Measurements from ENCODE around the gene ITGB1BP1. TPM values are rescaled to one million over a fixed set of nuclear protein-coding genes. Genes with fewer than 3 reads are reported as not detected.

ITGB1BP1 gene
- total RNA-seq, 5 donors from 2014 or later (not counting 1 experiment from before 2014, with no cell fraction given): 46.5 to 76.7 (median 69.0) TPM

GRCh38 chr2:9365498-9366019 is 57.8 kb downstream of the ITGB1BP1 start:
- ChIA-PET CTCF (interaction anchor here in 1 of 2 donors (0.6 kb wide), 1 partner anchor 25 kb away, joined by 3 read pairs; no protein-coding TSS in a partner anchor), POLR2A (no interaction called here)
- no peaks in the 10 kb centered on the region for H3K9me3 ChIP-seq
- WGBS (ENCODE audit: insufficient coverage): 75% methylated on average over 8 of the region's 8 CpGs
- no peak overlapping the region for H3K27ac Mint-ChIP-seq
- H3K9me3 Mint-ChIP-seq: no peaks in the 10 kb centered on the region
- no peaks in the 10 kb centered on the region for H3K4me1 ChIP-seq (ENCODE audit: control insufficient read depth in 1 of 2, extremely low read depth in 1 of 2, insufficient read depth in 2 of 2, low read length in 2 of 2)
- no peak overlapping the region for H3K27ac ChIP-seq (ENCODE audit: low read length)
- H3K27me3 Mint-ChIP-seq: peaks cover 0 to 27% of the 10 kb centered on the region in 2 donors
- H3K36me3 ChIP-seq (ENCODE audit: control insufficient read depth in 2 of 2, extremely low read depth in 1 of 2, insufficient read depth in 1 of 2, low read length in 1 of 2): no peaks in the 10 kb centered on the region
- H3K4me1 Mint-ChIP-seq: no peaks in the 10 kb centered on the region
- no peak overlapping the region for H3K4me3 Mint-ChIP-seq
- H3K4me3 ChIP-seq (ENCODE audit: control insufficient read depth in 1 of 2, extremely low read depth in 1 of 2, low read length in 1 of 2): no peak overlapping the region
- DNase-seq (no peak), ATAC-seq (replicated peaks in 1 of 4) (no peak)
- H3K27me3 ChIP-seq (replicated peaks in 1 of 2; ENCODE audit: control insufficient read depth in 2 of 2, extremely low read depth in 1 of 2, insufficient read depth in 2 of 2, low read length in 1 of 2): peaks cover 0 to 24% of the 10 kb centered on the region in 2 experiments
- no peaks in the 10 kb centered on the region for H3K36me3 Mint-ChIP-seq

- H3K27me3 Mint-ChIP-seq: peaks cover 0 to 21% of the 10 kb centered on the region in 2 donors
- POLR2A ChIA-PET: no interaction called here
- Histone ChIP-seq H3K4me1 (ENCODE audit: control insufficient read depth in 1 of 2, extremely low read depth in 1 of 2, insufficient read depth in 2 of 2, low read length in 2 of 2) (no peaks in the 10 kb centered on the region), H3K36me3 (ENCODE audit: control insufficient read depth in 2 of 2, extremely low read depth in 1 of 2, insufficient read depth in 1 of 2, low read length in 1 of 2) (no peaks in the 10 kb centered on the region), H3K4me3 (ENCODE audit: control insufficient read depth in 1 of 2, extremely low read depth in 1 of 2, low read length in 1 of 2) (no peak overlapping the region), H3K27ac (ENCODE audit: low read length) (no peak overlapping the region), H3K27me3 (replicated peaks in 1 of 2; ENCODE audit: control insufficient read depth in 2 of 2, extremely low read depth in 1 of 2, insufficient read depth in 2 of 2, low read length in 1 of 2) (peaks cover 0 to 24% of the 10 kb centered on the region in 2 experiments), H3K9me3 (no peaks in the 10 kb centered on the region)
- ATAC-seq (replicated peaks in 1 of 4) (no peak), DNase-seq (no peak)
- H3K4me3 Mint-ChIP-seq: no peak overlapping the region
- 92% methylated on average over 2 of the region's 4 CpGs for WGBS (ENCODE audit: insufficient coverage)
- CTCF ChIA-PET: interaction anchor here in 1 of 2 donors (0.6 to 0.7 kb wide), 2 partner anchors 9 to 25 kb away, joined by 3 read pairs; no protein-coding TSS in a partner anchor
- no peaks in the 10 kb centered on the region for H3K9me3 Mint-ChIP-seq
- H3K4me1 Mint-ChIP-seq: no peaks in the 10 kb centered on the region
- no peaks in the 10 kb centered on the region for H3K36me3 Mint-ChIP-seq
- no peak overlapping the region for H3K27ac Mint-ChIP-seq
Measured at GRCh38 chr2:9364791-9365497, 58.4 kb downstream of the ITGB1BP1 start.

- ATAC-seq (replicated peaks in 1 of 4): no peak
Measured at GRCh38 chr2:9364373-9364772, 59.0 kb downstream of the ITGB1BP1 start.

DNA sequence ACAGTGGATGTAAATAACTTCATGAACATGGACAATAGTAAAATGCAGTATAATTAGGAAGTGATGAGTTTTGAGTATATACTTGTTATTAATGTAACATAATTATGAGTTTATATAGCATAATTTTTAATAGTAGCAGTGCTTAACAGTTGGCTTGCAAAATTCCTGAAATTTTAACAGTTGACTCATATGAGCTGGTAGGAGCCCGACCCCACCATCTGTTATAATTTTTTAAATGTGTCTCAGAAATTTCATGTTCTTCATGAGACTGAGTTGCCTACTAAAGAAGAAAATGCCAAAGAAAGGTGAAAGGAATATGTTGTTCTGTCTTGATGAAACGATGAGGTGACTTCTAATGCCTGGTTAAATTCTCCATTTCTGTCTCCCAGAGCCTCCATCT is 62.6 kb downstream of the ITGB1BP1 start:
- H3K9me3 ChIP-seq: no peaks in the 10 kb centered on the region
- ChIA-PET CTCF (no interaction called here), POLR2A (no interaction called here)
- Mint-ChIP-seq H3K27ac (no peak overlapping the region), H3K4me3 (no peak overlapping the region), H3K4me1 (peaks cover 0 to 2% (median 0%) of the 10 kb centered on the region in 3 donors), H3K27me3 (peaks cover 22% of the 10 kb centered on the region in 2 donors), H3K36me3 (no peaks in the 10 kb centered on the region), H3K9me3 (no peaks in the 10 kb centered on the region)
- H3K4me3 ChIP-seq (ENCODE audit: control insufficient read depth in 1 of 2, extremely low read depth in 1 of 2, low read length in 1 of 2): no peak overlapping the region
- no peaks in the 10 kb centered on the region for H3K4me1 ChIP-seq (ENCODE audit: control insufficient read depth in 1 of 2, extremely low read depth in 1 of 2, insufficient read depth in 2 of 2, low read length in 2 of 2)
- no peak for ATAC-seq (replicated peaks in 1 of 4)
- peaks cover 0 to 16% of the 10 kb centered on the region in 2 experiments for H3K27me3 ChIP-seq (replicated peaks in 1 of 2; ENCODE audit: control insufficient read depth in 2 of 2, extremely low read depth in 1 of 2, insufficient read depth in 2 of 2, low read length in 1 of 2)
- DNase-seq: no peak
- no peak overlapping the region for H3K27ac ChIP-seq (ENCODE audit: low read length)
- WGBS (ENCODE audit: insufficient coverage): no CpG with 5 or more reads among the region's 2 CpGs
- H3K36me3 ChIP-seq (ENCODE audit: control insufficient read depth in 2 of 2, extremely low read depth in 1 of 2, insufficient read depth in 1 of 2, low read length in 1 of 2): no peaks in the 10 kb centered on the region

More at GRCh38 chr2:9364373-9364772, 59.0 kb downstream of the ITGB1BP1 start:
- no peak overlapping the region for H3K4me3 Mint-ChIP-seq
- POLR2A ChIA-PET: no interaction called here
- no peak for DNase-seq
- no peaks in the 10 kb centered on the region for H3K9me3 Mint-ChIP-seq
- Histone ChIP-seq H3K27ac (ENCODE audit: low read length) (no peak overlapping the region), H3K9me3 (no peaks in the 10 kb centered on the region), H3K27me3 (replicated peaks in 1 of 2; ENCODE audit: control insufficient read depth in 2 of 2, extremely low read depth in 1 of 2, insufficient read depth in 2 of 2, low read length in 1 of 2) (peaks cover 0 to 20% of the 10 kb centered on the region in 2 experiments), H3K36me3 (ENCODE audit: control insufficient read depth in 2 of 2, extremely low read depth in 1 of 2, insufficient read depth in 1 of 2, low read length in 1 of 2) (no peaks in the 10 kb centered on the region), H3K4me1 (ENCODE audit: control insufficient read depth in 1 of 2, extremely low read depth in 1 of 2, insufficient read depth in 2 of 2, low read length in 2 of 2) (no peaks in the 10 kb centered on the region), H3K4me3 (ENCODE audit: control insufficient read depth in 1 of 2, extremely low read depth in 1 of 2, low read length in 1 of 2) (no peak overlapping the region)
- CTCF ChIA-PET: interaction anchor here in 1 of 2 donors (0.7 kb wide), 1 partner anchor 8 kb away, joined by 3 read pairs; no protein-coding TSS in a partner anchor
- no peaks in the 10 kb centered on the region for H3K36me3 Mint-ChIP-seq
- H3K27ac Mint-ChIP-seq: no peak overlapping the region
- no peaks in the 10 kb centered on the region for H3K4me1 Mint-ChIP-seq
- peaks cover 3 to 15% of the 10 kb centered on the region in 2 donors for H3K27me3 Mint-ChIP-seq
- 89% methylated on average over 3 of the region's 4 CpGs for WGBS (ENCODE audit: insufficient coverage)

DNA sequence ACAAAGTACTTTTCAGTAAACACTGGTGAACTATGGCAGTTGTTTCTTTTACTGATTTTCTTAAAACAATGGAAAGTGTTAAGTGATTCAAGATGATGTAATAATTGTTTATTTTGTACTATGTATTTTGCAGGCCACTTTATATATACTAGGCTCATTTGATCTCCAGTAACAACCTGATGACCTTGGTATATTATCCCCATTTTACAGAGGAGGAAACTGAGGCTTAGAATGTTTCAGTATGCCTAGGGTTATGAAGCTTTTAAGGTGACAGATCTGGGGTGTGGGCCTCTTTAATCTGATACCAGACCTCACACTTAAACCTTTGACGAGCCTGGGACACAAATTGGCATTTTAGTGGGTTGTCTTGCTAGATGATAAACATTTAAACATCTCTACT is 63.2 kb downstream of the ITGB1BP1 start:
- H3K9me3 Mint-ChIP-seq: no peaks in the 10 kb centered on the region
- WGBS (ENCODE audit: insufficient coverage): no CpG with 5 or more reads among the region's 1 CpG

DNA sequence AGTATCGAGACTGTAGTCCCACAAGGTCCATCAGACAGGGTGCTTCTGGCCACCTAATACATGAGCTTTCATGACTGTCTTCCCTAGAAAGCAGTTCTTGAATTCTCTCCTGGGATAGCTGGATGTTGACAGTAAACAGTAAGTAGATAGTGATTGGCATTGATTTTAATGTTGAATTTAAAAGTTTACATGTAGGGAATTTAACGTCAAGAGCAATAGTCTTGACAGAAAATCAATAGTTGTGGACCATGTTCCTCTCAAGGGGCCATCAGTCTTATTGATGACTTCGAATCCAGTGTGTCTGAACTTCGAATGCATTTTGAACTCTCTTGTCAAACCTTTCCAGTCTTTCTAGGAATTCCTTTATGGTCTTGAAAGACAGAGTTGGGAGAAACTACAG is 63.9 kb downstream of the ITGB1BP1 start:
- no peak for ATAC-seq (replicated peaks in 1 of 4)
- Histone ChIP-seq H3K27ac (ENCODE audit: low read length) (no peak overlapping the region), H3K36me3 (ENCODE audit: control insufficient read depth in 2 of 2, extremely low read depth in 1 of 2, insufficient read depth in 1 of 2, low read length in 1 of 2) (no peaks in the 10 kb centered on the region), H3K4me3 (ENCODE audit: control insufficient read depth in 1 of 2, extremely low read depth in 1 of 2, low read length in 1 of 2) (no peak overlapping the region), H3K27me3 (replicated peaks in 1 of 2; ENCODE audit: control insufficient read depth in 2 of 2, extremely low read depth in 1 of 2, insufficient read depth in 2 of 2, low read length in 1 of 2) (peaks cover 0 to 17% of the 10 kb centered on the region in 2 experiments), H3K9me3 (no peaks in the 10 kb centered on the region), H3K4me1 (ENCODE audit: control insufficient read depth in 1 of 2, extremely low read depth in 1 of 2, insufficient read depth in 2 of 2, low read length in 2 of 2) (no peaks in the 10 kb centered on the region)
- Mint-ChIP-seq H3K27me3 (peaks cover 26 to 27% of the 10 kb centered on the region in 2 donors), H3K4me1 (peaks cover 0 to 2% (median 0%) of the 10 kb centered on the region in 3 donors), H3K27ac (no peak overlapping the region), H3K4me3 (no peak overlapping the region), H3K36me3 (no peaks in the 10 kb centered on the region), H3K9me3 (no peaks in the 10 kb centered on the region)
- POLR2A ChIA-PET: no interaction called here
- 88% methylated on average over 1 of the region's 4 CpGs for WGBS (ENCODE audit: insufficient coverage)
- no peak for DNase-seq
- CTCF ChIA-PET: interaction anchor here in 1 of 2 donors (1.2 kb wide), 1 partner anchor 10 kb away, joined by 3 read pairs; no protein-coding TSS in a partner anchor

More for the DNA sequence above, 63.2 kb downstream of the ITGB1BP1 start:
- H3K4me1 Mint-ChIP-seq: peaks cover 0 to 2% (median 0%) of the 10 kb centered on the region in 3 donors
- no peak for ATAC-seq (replicated peaks in 1 of 4)
- no peak overlapping the region for H3K27ac Mint-ChIP-seq
- no peaks in the 10 kb centered on the region for H3K36me3 Mint-ChIP-seq
- peaks cover 0 to 16% of the 10 kb centered on the region in 2 experiments for H3K27me3 ChIP-seq (replicated peaks in 1 of 2; ENCODE audit: control insufficient read depth in 2 of 2, extremely low read depth in 1 of 2, insufficient read depth in 2 of 2, low read length in 1 of 2)
- H3K4me3 ChIP-seq (ENCODE audit: control insufficient read depth in 1 of 2, extremely low read depth in 1 of 2, low read length in 1 of 2): no peak overlapping the region
- H3K4me1 ChIP-seq (ENCODE audit: control insufficient read depth in 1 of 2, extremely low read depth in 1 of 2, insufficient read depth in 2 of 2, low read length in 2 of 2): no peaks in the 10 kb centered on the region
- POLR2A ChIA-PET: no interaction called here
- H3K36me3 ChIP-seq (ENCODE audit: control insufficient read depth in 2 of 2, extremely low read depth in 1 of 2, insufficient read depth in 1 of 2, low read length in 1 of 2): no peaks in the 10 kb centered on the region
- H3K27ac ChIP-seq (ENCODE audit: low read length): no peak overlapping the region
- DNase-seq: no peak
- no peaks in the 10 kb centered on the region for H3K9me3 ChIP-seq
- H3K27me3 Mint-ChIP-seq: peaks cover 23 to 25% of the 10 kb centered on the region in 2 donors
- CTCF ChIA-PET: no interaction called here
- no peak overlapping the region for H3K4me3 Mint-ChIP-seq

Measured in T-cell (primary cell).